ENCODE data around the gene SLC11A2.
"Not testable (repeated sequence)": the region's sequence is repeated elsewhere in the genome, so short reads cannot be mapped to it uniquely, and the experiment has no call there.

Gene SLC11A2

GRCh38 chr12:50936821-50937530 lies 89.2 kb downstream of the SLC11A2 start:
- DNase-seq, result no peak

- DNase-seq, result no peak
Observed at GRCh38 chr12:50934981-50935807, 91.0 kb downstream of the SLC11A2 start.

- no peak for DNase-seq
Observed at GRCh38 chr12:50934371-50934851, 91.8 kb downstream of the SLC11A2 start.

GRCh38 chr12:50933459-50934124 lies 92.6 kb downstream of the SLC11A2 start:
- DNase-seq, result no peak

- DNase-seq, result no peak
Observed at GRCh38 chr12:50932787-50933280, 93.3 kb downstream of the SLC11A2 start.

- not testable (repeated sequence) for DNase-seq
Observed at GRCh38 chr12:50930477-50930876, 95.7 kb downstream of the SLC11A2 start.

- no peak for DNase-seq
Observed at GRCh38 chr12:50929831-50930230, 96.4 kb downstream of the SLC11A2 start.
